Hepatocyte (in vitro differentiated cells): ENCODE results near the gene USP48.

Experiments
- CTCF ChIP-seq: fragments of 200-600 bp; sonication (generic); IDR thresholded peaks from 2 replicates; pipeline ENCODE4 v1.5.1; 2016; ENCODE audit warnings: antibody characterized with exemption, mild to moderate bottlenecking; ENCODE audit not compliant: poor library complexity
- EZH2 ChIP-seq: fragments of 200-600 bp; sonication (generic); IDR thresholded peaks from 2 replicates; pipeline ENCODE4 v1.6.1; 2016; ENCODE audit warnings: antibody characterized with exemption, mild to moderate bottlenecking, borderline replicate concordance

- TF ChIP-seq EZH2, result no peak
- no peak for TF ChIP-seq CTCF
Measured at GRCh38 chr1:21689661-21690372, 93.1 kb downstream of the USP48 start.
